Measurements from ENCODE around the gene NDUFS8. TPM values are rescaled to one million over a fixed set of nuclear protein-coding genes. Genes with fewer than 3 reads are reported as not detected.
A peak's percentile ranks its signal among the peaks of the same experiment; 100 is the strongest.

NDUFS8 gene
- total RNA-seq, 1 experiment from 2014 or later, result 564 TPM

- DNase-seq (ENCODE audit: low spot score), result peak; percentile 50
Observed at GRCh38 chr11:68076371-68077042, 46.0 kb downstream of the NDUFS8 start.

- no peak for DNase-seq (ENCODE audit: low spot score)
Observed at GRCh38 chr11:68077617-68078582, 47.4 kb downstream of the NDUFS8 start.

GRCh38 chr11:68080860-68081259 lies 50.4 kb downstream of the NDUFS8 start:
- no peak for DNase-seq (ENCODE audit: low spot score)

GRCh38 chr11:68081691-68082090 lies 51.2 kb downstream of the NDUFS8 start:
- no peak for DNase-seq (ENCODE audit: low spot score)

GRCh38 chr11:68082481-68082880 lies 52.0 kb downstream of the NDUFS8 start:
- no peak for DNase-seq (ENCODE audit: low spot score)

GRCh38 chr11:68083517-68083916 lies 53.0 kb downstream of the NDUFS8 start:
- no peak for DNase-seq (ENCODE audit: low spot score)

Small RNA genes within 50 kb of the gene (small RNA-seq; reads per million reads assigned to genes)
- not detected for gene MIR6753

Other genes starting within 250 kb of the NDUFS8 start
- 164 and 197 TPM in 2 replicates for gene UNC93B1, start 26.6 kb upstream of the NDUFS8 start, total RNA-seq (2014; rRNA removed; shearing (Covaris generic))
- gene ALDH3B1, start 20.4 kb upstream of the NDUFS8 start, total RNA-seq (2014; rRNA removed; shearing (Covaris generic)), result 108 and 113 TPM in 2 replicates
- 219 and 232 TPM in 2 replicates for gene TCIRG1, start 8.3 kb downstream of the NDUFS8 start, total RNA-seq (2014; rRNA removed; shearing (Covaris generic))
- gene CHKA, start 90.7 kb downstream of the NDUFS8 start, total RNA-seq (2014; rRNA removed; shearing (Covaris generic)), result 67.9 and 79.4 TPM in 2 replicates
- 26.5 and 27.2 TPM in 2 replicates for gene KMT5B, start 182.6 kb downstream of the NDUFS8 start, total RNA-seq (2014; rRNA removed; shearing (Covaris generic))
- gene C11orf24, start 241.3 kb downstream of the NDUFS8 start, total RNA-seq (2014; rRNA removed; shearing (Covaris generic)), result 38.8 and 42.3 TPM in 2 replicates

Measured in HT-29 (cell line).